GM23338 (cell line): ENCODE results near the gene CCDC74B.

Experiments
- CREB1 ChIP-seq: fragments of 250-450 bp; sonication (Bioruptor Pico); IDR thresholded peaks from 2 replicates; pipeline ENCODE4 v1.5.0; 2020; ENCODE audit warnings: low read depth, mild to moderate bottlenecking, moderate library complexity
- ETS1 ChIP-seq: IDR thresholded peaks from 2 replicates; pipeline ENCODE4 v1.6.1; 2016; ENCODE audit warnings: antibody characterized with exemption
- EZH2 ChIP-seq: fragments of 200-600 bp; sonication (generic); IDR thresholded peaks from one replicate; pipeline ENCODE4 v1.8.0; 2017; ENCODE audit warnings: antibody characterized with exemption, mild to moderate bottlenecking, low read depth; ENCODE audit not compliant: unreplicated experiment
- EZH2phosphoT487 ChIP-seq: fragments of 200-600 bp; sonication (generic); IDR thresholded peaks from one replicate; pipeline ENCODE4 v1.8.1; 2018; ENCODE audit warnings: antibody characterized with exemption; ENCODE audit not compliant: unreplicated experiment
- JUNB ChIP-seq: IDR thresholded peaks from one replicate; pipeline ENCODE4 v1.6.1; 2016; ENCODE audit warnings: antibody characterized with exemption; ENCODE audit not compliant: unreplicated experiment
- POLR2AphosphoS5 ChIP-seq: IDR thresholded peaks from 2 replicates; pipeline ENCODE4 v1.6.1; 2016; ENCODE audit warnings: antibody characterized with exemption, low read depth
- REST ChIP-seq: IDR thresholded peaks from one replicate; pipeline ENCODE4 v1.6.1; 2018; ENCODE audit warnings: antibody characterized with exemption; ENCODE audit not compliant: unreplicated experiment
- ZNF114 ChIP-seq: fragments of 250-450 bp; sonication (Bioruptor Pico); IDR thresholded peaks from 2 replicates; pipeline ENCODE4 v1.5.0; 2020; ENCODE audit warnings: mild to moderate bottlenecking, moderate library complexity
- ZNF331 ChIP-seq: fragments of 250-450 bp; sonication (Bioruptor Pico); IDR thresholded peaks from 2 replicates; pipeline ENCODE4 v1.5.0; 2020; ENCODE audit warnings: low read depth, mild to moderate bottlenecking, moderate library complexity
- TF ChIP-seq, protein P1 (sequence below), 2 experiments: fragments of 200-600 bp in 1 of 2; sonication (generic) in 1 of 2; conservative IDR thresholded peaks; 2 replicates each; pipeline versions ENCODE4 v1.5.1 to v1.6.1; 2016 to 2017; ENCODE audit warnings: antibody characterized with exemption in 2 of 2, low read depth in 2 of 2, mild to moderate bottlenecking in 2 of 2, moderate library complexity in 1 of 2

DNA sequence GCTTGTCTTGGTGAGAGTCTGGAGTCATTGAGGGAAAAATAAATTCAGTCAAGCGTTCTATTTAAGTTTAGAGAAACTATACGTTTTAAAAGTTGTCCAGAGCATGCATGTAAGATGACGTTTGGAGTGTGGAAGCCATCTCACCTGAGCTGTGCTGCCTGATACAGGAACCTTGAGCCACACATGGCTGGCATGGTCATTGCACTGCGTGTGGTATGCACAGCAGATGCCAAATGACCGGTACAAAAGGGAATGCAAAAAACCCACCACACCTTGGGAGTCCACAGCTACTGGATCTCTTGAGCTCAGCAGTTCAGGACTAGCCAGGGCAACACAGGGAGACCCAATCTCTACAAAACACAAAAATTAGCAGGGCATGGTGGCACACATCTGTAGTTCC is 41.5 kb upstream of the CCDC74B start:
- TF ChIP-seq, protein P1, sequence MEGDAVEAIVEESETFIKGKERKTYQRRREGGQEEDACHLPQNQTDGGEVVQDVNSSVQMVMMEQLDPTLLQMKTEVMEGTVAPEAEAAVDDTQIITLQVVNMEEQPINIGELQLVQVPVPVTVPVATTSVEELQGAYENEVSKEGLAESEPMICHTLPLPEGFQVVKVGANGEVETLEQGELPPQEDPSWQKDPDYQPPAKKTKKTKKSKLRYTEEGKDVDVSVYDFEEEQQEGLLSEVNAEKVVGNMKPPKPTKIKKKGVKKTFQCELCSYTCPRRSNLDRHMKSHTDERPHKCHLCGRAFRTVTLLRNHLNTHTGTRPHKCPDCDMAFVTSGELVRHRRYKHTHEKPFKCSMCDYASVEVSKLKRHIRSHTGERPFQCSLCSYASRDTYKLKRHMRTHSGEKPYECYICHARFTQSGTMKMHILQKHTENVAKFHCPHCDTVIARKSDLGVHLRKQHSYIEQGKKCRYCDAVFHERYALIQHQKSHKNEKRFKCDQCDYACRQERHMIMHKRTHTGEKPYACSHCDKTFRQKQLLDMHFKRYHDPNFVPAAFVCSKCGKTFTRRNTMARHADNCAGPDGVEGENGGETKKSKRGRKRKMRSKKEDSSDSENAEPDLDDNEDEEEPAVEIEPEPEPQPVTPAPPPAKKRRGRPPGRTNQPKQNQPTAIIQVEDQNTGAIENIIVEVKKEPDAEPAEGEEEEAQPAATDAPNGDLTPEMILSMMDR (conservative IDR thresholded peaks at IDR 0.05; ENCODE audit: low read depth in 2 of 2), result no peak
- no peak for TF ChIP-seq POLR2AphosphoS5
- TF ChIP-seq EZH2, result no peak
- TF ChIP-seq EZH2phosphoT487, result no peak
- TF ChIP-seq ETS1, result no peak
- no peak for TF ChIP-seq ZNF331 (CRISPR knock-in tag)
- TF ChIP-seq REST, result no peak
- no peak for TF ChIP-seq JUNB
- TF ChIP-seq ZNF114, result no peak
- TF ChIP-seq CREB1, result no peak
